ENCODE results near the gene DEPDC5. TPM values are rescaled to one million over a fixed set of nuclear protein-coding genes. Genes with fewer than 3 reads are reported as not detected.
A peak's percentile ranks its signal among the peaks of the same experiment; 100 is the strongest.

The DEPDC5 gene
- total and polyA plus RNA-seq, 9 of the 15 experiments (the other 6 are each of a cell fraction or from before 2014, with no cell fraction given), result 2.3 to 12.3 (median 10.7) TPM

- TF ChIP-seq RREB1 (CRISPR knock-in tag; IDR thresholded peaks at IDR 0.05) (no peak), SMARCA4 (IDR thresholded peaks at IDR 0.05) (peak; percentile 92), GATA2 (CRISPR knock-in tag; IDR thresholded peaks at IDR 0.05) (peak; percentile 82), HINFP (tag; conservative IDR thresholded peaks at IDR 0.05; ENCODE audit: low read depth) (no peak), C11orf30 (IDR thresholded peaks at IDR 0.05; ENCODE audit: low read depth) (peak; percentile 73; the same call in 1 of the 2 replicates), ELF2 (CRISPR knock-in tag; IDR thresholded peaks at IDR 0.05) (no peak), CREM (IDR thresholded peaks at IDR 0.05; ENCODE audit: low read depth) (peak; percentile 41), ARID3A (IDR thresholded peaks at IDR 0.05; ENCODE audit: borderline replicate concordance, low read depth, low read length) (0 out of 2 replicates have a peak, but pooled peaks have one; percentile 29), MBD1 (CRISPR knock-in tag; IDR thresholded peaks at IDR 0.05) (no peak), NFE2 (IDR thresholded peaks at IDR 0.05; ENCODE audit: low read depth) (peak; percentile 87), KLF16 (IDR thresholded peaks at IDR 0.05) (peak; percentile 87)
Observed at GRCh38 chr22:31895411-31896123, 141.7 kb downstream of the DEPDC5 start (continued).

All from K562 (cell line).